GM12801 (cell line): ENCODE data around the gene ATP8B4.

Experiments used
- TF ChIP-seq, protein P1 (sequence below): IDR thresholded peaks from one replicate; pipeline ENCODE4 v1.5.1; 2011; ENCODE audit warnings: control low read depth; ENCODE audit not compliant: insufficient read length; ENCODE audit errors: extremely low read depth

Gene ATP8B4

DNA sequence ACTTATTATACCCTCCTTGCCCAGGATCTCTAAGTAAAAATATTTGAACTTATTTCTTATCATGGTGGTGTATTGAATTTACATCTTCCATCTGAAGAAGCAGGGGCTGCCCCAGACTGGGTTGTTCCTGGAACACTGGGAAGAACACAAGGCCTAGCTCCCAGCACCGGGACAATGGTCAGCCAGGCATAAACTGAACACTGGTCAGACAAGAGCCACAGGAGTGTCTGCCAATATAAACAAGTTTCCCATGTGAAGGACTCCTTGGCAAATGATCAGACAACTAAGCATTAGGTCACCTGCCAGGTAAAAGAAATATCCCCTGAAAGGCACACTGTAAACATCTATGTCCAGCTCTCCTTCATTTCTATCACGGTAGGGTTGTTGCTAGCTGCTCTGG is 172.4 kb downstream of the ATP8B4 start:
- TF ChIP-seq, protein P1, sequence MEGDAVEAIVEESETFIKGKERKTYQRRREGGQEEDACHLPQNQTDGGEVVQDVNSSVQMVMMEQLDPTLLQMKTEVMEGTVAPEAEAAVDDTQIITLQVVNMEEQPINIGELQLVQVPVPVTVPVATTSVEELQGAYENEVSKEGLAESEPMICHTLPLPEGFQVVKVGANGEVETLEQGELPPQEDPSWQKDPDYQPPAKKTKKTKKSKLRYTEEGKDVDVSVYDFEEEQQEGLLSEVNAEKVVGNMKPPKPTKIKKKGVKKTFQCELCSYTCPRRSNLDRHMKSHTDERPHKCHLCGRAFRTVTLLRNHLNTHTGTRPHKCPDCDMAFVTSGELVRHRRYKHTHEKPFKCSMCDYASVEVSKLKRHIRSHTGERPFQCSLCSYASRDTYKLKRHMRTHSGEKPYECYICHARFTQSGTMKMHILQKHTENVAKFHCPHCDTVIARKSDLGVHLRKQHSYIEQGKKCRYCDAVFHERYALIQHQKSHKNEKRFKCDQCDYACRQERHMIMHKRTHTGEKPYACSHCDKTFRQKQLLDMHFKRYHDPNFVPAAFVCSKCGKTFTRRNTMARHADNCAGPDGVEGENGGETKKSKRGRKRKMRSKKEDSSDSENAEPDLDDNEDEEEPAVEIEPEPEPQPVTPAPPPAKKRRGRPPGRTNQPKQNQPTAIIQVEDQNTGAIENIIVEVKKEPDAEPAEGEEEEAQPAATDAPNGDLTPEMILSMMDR, result no peak

DNA sequence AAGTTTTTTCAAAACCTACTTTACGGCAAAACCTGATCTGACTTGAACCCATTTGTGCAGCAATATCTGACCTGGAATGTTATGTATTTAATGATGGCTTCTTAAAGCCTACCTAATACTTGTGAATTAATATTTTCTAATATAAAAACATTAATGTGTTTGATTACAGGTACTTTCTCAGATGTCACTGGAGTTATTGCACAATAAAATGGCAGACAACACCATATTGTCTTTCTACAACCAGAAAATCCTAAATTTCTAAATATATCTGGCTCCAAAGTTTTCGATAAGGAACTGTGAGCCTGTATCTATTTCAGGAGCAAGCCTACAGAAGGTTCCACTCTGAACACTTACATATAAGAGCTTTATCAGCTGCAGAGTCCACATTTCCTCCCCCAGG is 184.5 kb downstream of the ATP8B4 start:
- TF ChIP-seq, protein P1, result no peak

DNA sequence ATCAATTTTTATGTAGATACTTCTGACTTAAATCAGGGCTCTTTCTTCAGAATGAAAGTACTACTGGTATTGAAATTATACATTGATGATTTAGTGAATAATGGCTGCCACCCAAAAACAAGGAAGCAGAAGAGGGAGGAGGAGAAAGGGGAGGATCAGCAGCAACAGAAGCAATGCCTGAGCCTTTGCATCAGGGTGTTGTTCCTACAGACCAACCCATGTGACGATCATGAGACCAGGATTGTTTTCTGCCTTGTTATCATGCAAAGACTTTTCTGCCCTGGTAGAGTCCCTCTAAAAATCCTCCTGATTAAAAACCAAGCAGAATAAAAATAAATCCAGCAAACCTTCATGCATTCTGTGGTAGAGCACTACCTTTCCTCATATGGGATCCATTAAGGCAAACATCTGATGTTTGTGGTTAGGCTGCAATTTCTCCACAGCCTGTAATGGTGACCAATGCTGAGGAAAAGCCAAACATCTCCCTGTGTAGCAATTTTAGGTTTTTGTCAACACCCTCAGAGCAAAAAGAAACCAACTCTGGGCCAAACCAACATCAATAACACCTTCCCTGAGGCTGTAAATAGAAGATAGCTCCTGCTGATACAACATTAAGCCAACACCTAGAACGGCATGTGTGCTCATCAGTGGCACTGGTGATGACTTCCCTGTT is 191.7 kb downstream of the ATP8B4 start:
- TF ChIP-seq, protein P1, result no peak

DNA sequence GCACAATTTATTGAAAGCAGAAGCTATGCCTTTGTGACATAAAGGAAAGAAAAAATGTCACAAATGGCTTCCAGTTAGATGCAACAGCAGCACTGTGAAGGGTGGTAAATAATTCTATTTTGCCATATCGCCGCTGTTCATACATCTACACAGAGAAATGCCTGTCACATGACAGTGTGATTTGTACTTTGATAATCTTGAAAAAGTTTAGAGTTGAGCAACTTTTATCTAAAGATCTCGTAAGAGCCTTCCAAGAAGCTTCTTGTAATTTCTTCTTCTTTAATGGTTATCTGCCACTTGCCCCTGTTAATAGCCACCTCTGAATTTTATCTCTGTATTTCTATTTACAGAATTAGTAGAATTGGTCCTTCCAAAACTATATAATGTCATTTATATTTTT is 192.3 kb downstream of the ATP8B4 start:
- TF ChIP-seq, protein P1, result no peak

DNA sequence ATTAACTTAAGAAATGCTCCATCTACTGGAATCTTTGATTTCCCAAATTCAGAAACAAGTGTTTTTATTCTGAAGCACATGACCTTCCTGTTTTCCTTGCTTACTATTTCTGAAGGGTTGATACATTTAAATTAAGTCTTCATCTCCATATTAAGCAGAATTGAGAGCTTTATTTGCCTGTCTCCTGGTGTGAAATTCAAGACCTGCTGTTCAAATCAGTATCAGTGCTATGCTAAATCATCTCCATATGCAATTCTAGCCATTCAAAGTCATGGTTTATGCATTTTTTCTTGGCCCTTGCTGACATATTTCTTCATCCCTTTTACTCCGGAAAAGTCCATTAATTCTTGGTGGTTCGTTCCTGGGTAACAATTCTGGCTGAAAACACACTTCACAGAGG is 195.4 kb downstream of the ATP8B4 start:
- TF ChIP-seq, protein P1, result no peak

DNA sequence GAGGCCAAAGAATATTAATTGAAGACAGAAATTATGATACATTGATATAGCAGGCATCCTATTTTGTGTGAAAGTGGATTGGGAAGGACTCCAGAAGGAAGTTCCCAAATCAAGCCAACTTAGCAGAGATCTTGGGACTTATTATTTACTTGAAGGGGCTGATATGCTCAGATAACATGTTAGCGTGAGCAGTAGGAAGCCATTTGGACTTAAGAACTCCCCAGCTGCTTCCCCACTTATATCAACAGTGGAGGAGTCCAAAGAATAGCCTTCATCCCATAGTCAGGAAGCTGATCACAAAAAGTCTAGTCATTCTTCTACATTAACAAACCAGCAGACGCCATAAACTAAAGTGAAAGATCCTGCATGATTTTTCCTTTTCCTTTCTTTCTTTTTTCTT is 200.0 kb downstream of the ATP8B4 start:
- TF ChIP-seq, protein P1, result no peak

DNA sequence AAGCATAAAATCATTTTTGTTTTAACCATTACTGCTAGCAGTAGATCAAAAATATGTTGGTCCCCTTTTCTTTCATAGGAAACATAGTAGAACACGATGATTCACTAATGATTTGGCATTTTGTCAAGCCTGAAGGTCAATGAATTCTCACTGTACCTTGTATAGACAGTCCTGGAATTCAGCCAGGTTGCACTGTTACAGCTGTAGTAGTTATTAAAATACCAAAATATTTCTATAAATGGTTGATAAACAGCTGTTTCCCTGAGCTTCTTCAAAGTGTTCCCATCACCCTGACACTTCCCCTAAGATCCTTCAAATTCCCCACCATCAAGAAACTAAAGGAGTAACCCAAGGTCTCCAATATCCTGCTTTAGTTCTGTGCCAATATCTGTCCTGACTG is 200.9 kb downstream of the ATP8B4 start:
- TF ChIP-seq, protein P1, result no peak

DNA sequence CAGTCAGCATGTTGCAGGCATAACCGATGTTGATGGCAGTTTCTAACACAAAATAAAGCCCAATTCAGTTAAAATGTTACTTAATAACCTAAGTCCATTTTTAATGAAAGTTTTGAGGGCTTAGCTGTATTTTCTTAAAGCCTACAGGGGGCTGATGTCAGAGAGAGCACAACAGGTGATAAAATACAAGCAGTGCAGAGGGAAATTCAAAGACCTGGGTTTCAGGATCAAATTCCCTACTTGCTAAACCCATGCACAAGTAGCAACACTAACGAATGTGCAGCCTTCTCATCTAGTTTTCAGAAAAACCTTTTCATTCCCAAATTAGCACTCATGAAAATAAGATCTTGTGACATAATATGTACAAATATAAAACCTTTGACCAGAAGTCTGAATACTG is 202.0 kb downstream of the ATP8B4 start:
- TF ChIP-seq, protein P1, result no peak
